Occipital lobe (tissue), 2 donors: ENCODE results near the gene SEZ6L. TPM values are rescaled to one million over a fixed set of nuclear protein-coding genes. Genes with fewer than 3 reads are reported as not detected.

Experiments
- DNase-seq: peaks from one replicate; lab custom pipeline; 2025; lab: John Stamatoyannopoulos, UW
- total RNA-seq: library from RNA; depleted of rRNA; stranded (reverse); fragments of >200 nt; gene quantifications from one replicate; pipeline ENCODE4 v1.2.3, GENCODE V29; 2014

Gene SEZ6L
- total RNA-seq, 1 donor from 2014 or later: 91.7 TPM

DNA sequence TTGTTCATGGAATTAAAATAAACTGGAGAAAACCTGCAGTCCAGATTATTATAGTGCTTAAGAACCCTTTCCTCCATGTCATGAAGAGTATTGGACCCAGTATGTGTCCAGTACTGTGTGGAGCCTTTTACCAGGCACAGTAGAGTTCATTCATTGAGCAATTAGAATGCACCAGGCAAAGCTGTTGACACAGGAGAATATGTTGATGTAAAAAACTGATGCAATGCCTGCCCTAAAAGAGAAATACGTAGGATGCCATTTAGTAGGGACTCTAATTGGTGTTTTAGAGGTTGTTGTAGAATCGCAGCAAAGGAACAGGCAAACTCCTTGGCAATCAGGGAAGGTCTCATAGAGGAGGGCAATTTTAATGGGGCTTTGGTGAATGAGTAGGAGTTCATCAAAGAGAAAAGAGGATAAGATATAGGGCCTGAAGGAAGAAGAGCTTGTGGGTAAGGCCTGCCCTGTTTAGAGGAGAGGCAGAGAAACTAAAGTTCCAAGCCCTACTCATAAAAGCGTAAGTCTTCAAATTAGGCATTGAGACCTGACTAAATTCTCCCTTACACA is 126.4 kb downstream of the SEZ6L start:
- DNase-seq: no peak

- DNase-seq: no peak
Observed at GRCh38 chr22:26298605-26299310, 129.5 kb downstream of the SEZ6L start.

DNA sequence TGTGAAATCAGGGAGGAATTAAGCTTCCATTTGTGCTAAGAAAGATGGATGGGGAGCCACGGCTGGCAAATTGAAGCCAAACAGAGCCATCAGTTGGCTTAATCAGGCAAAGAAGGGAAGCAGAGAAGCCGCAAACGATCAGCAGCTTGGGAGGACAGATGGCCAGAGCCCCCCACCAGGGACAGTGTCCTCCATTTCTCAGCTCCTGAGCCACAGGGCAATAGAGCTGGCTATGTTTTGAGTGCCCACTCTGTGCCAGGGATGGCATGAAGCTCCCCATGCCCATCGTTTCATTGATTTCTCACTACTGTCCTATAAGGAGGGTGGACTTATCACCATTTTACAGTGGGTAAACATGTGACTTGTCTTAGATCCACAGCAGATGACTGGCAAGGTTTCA is 133.5 kb downstream of the SEZ6L start:
- DNase-seq: no peak

DNA sequence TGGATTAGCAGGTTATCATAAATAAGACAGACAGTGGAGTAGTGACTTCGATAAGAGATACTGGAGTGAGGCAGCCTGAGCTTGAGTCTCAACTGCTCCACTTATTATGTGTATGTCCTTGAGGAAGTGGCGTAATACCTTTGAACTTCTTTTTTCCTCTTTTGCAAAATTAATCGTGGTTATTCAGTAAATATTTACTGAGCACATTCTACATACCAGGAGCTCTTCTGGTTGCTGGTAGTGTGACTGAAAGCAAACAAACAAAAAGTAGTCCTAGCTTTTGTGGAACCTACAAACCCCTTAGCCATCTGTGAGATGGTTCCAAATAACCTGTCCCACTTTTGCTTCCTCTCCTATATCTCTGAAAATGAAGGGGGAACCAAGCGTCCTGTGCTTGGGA is 134.2 kb downstream of the SEZ6L start:
- no peak for DNase-seq

DNA sequence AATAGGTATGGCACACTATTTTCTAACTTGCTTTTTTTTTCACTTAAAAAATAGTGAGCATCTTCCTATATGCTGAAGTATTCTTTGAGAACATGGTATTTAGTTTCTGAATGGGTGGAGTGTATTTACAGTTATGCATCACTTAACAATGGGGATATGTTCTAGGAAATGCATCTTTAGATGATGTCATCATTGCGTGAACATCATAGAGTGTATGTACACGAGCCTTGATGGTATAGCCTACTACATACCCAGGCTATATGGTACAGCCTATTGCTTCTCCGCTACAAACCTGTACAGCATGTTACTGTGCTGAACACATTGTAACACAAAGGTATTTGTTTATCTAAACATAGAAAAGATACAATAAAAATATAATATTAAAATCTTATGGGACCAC is 135.5 kb downstream of the SEZ6L start:
- DNase-seq: no peak

DNA sequence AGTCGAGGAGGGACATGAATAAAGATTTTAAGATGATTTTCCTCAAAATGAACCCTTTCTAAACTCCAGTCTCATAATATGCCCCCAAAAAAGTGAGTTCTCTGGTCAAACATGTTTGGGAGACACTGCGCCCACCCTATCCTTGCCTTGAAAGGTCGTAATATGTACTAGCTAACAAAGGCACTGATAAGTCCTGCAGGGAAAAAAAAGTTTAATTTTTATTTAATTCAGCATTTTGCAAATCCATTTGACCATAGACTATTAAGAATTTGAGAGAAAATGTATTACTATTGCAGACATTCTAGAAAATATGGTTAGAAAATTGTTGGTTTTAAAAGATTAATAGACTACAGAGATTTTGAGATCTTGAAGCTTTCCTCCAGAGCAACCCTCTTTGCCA is 139.2 kb downstream of the SEZ6L start:
- DNase-seq: no peak

GRCh38 chr22:26310616-26311015 is 141.4 kb downstream of the SEZ6L start:
- no peak for DNase-seq

GRCh38 chr22:26313291-26313690 is 144.0 kb downstream of the SEZ6L start:
- no peak for DNase-seq

DNA sequence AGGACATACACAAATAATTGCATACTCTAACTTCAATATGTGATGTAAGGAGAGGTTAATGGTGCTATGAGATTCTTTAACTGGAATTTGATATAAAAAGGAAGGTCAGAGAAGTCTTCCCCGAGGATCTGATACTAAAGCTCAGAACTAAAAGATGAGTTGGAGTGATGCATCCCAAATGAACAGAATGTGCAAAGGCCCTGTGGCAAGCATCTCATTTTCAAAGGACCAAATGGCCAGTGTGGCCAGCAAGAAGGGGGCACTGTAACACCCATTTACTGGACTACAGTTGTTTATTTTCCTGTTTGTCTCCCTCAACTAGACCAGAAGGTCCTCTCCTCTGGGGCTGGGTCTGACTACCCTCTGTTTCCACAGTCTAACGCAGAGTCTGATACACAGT is 144.9 kb downstream of the SEZ6L start:
- no peak for DNase-seq

- DNase-seq: no peak
Observed at GRCh38 chr22:26314656-26315055, 145.4 kb downstream of the SEZ6L start.

DNA sequence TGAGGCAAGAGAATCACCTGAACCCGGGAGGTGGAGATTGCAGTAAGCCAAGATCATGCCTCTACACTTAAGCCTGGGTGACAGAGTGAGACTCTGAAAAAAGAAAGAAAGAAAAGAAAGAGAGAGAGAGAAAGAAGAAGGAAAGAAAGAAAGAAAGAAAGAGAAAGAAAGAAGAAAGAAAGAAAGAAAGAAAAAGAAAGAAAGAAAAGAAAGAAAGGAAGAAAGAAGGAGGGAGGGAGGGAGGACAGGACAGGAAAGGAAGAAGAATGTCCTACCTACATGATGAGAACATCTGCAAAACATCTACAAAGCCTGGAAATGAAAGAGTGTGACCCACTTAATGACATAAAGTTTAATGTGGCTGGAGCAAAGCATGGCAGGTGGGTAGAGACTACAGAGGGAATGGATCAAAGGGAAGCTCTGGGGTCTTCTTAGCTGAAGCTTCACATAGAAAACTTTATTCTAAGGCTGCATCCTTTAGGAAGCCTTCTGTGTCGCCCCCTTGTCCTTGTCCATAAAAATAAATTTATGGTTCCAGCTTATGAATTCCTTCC is 147.5 kb downstream of the SEZ6L start:
- DNase-seq: no peak

- DNase-seq: no peak
Observed at GRCh38 chr22:26318975-26319374, 149.7 kb downstream of the SEZ6L start.

DNA sequence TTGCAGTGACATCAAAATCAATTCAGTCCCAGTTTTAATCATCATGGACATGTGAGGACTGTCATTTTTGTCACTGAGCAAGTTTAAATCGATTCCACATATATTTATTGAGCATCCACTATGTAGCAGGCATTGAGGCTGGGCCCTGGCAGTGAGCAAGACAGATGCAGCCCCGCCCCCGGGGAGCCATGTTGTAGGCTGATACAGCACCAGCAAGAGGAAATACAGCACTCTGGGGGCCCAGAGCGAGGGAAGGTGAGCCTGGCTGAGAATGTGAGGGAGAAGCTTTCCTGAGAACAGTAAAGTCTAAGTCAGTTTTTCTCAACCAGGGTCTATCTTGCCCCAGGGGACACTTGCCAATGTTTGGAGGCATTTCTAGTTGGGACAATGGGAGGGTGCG is 151.2 kb downstream of the SEZ6L start:
- DNase-seq: no peak

- peak; percentile 58 for DNase-seq
Observed at GRCh38 chr22:26321469-26321913, 152.2 kb downstream of the SEZ6L start.

DNA sequence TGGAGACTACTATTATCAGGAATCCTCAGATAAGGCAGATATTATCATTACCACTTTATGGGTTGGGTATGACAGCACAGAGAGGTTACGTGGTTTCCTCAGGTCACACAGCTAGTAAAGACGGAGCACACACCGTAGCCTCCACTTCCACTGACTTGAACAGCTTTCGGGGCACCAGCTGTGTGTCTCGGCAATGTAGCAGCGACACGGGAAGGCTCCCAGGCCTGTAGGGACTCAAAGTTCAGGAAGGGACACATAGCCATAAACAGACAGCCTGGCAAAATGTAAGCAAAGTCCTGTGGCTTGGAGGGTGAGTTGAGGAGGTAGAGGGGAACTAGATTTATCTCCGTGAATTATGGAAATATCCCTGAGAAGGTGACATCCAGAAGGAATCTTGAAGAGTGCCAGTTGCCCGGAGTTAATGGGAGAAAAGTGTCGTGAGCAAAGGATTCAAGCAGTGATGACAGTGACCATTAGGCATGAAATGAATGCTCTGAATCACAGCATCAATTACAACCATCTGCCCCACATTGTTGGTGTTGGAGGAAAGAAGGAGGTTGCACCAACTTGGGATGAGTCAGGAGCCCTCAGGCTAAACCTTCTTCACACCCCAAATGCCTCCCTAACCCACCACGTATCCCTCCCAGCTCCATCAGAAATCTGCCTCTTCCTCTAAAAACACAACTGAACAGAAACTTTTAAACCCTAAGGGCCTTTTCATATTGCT is 153.1 kb downstream of the SEZ6L start:
- DNase-seq: no peak

DNA sequence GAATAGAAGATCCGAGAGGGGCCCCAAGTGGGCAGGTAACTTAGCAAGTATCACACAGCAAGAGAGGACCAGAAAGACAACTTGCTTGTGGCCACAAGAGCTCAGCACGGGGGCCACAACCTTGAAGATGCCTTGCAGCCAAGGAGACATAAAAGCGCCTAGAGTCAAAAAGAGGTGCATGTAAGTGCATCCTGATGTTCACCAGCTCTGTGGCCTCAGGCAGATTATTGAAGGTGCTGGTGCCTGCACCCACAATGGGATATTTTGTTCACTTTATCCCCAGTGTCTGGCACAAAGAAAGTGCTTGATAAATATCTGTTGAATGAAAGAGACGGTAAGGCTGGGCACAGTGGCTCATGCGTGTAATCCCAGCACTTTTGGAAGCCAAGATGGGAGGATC is 153.8 kb downstream of the SEZ6L start:
- no peak for DNase-seq

GRCh38 chr22:26324150-26324549 is 154.9 kb downstream of the SEZ6L start:
- DNase-seq: no peak

DNA sequence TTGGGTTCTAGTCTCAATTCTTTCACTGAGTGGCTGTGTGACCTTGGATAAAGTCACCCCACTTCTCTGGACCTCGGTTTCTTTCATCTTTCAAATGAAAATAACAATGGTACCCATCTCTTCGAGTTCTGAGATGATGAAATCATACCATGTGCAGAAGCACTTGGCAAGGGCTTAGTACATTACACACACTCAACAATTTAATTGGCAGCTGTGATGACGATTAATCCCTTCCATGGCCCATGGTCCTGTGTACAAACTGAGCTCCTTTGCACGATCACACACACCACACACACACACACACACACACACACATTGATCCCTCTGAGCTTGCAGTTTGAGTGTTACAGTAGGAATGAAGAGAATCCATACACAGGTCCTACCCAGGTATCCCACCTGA is 156.4 kb downstream of the SEZ6L start:
- no peak for DNase-seq

- DNase-seq: no peak
Observed at GRCh38 chr22:26326803-26327202, 157.5 kb downstream of the SEZ6L start.

DNA sequence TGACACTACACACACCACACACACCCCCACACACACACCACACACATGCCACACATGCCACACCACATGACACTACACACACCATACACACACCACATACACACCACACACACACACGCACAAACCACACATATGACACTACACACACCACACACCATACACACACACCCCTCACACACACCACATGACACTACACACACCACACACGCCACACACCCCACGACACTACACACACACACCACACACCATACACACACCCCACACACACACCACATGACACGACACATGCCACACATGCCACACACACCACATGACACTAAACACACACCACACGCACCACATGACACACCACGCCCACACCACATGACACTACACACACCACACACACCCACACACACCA is 158.0 kb downstream of the SEZ6L start:
- no peak for DNase-seq

- no peak for DNase-seq
Observed at GRCh38 chr22:26328221-26328620, 159.0 kb downstream of the SEZ6L start.

- peak; percentile 29 for DNase-seq
Observed at GRCh38 chr22:26330971-26331625, 161.8 kb downstream of the SEZ6L start.
